Cardiac muscle cell (in vitro differentiated cells and primary cell): Measurements from ENCODE around the gene NOSIP. TPM values are rescaled to one million over a fixed set of nuclear protein-coding genes. Genes with fewer than 3 reads are reported as not detected.
A peak's percentile ranks its signal among the peaks of the same experiment; 100 is the strongest.

ENCODE experiments used
- DNase-seq, 2 donors: peaks; one replicate each; pipeline versions ENCODE4 v3.0.0 to v3.0.0-alpha.2; 2010 to 2017; ENCODE audit warnings: low read depth in 1 of 2, low spot score in 1 of 2
- H3K27ac ChIP-seq: fragments of 200-600 bp; sonication (generic); 2 replicates; pipeline ENCODE4 v1.5.1; 2016
- H3K27me3 ChIP-seq: fragments of 200-600 bp; sonication (generic); 2 replicates; pipeline ENCODE4 v1.6.0; 2016; ENCODE audit warnings: control low read depth
- H3K36me3 ChIP-seq: fragments of 200-600 bp; sonication (generic); 2 replicates; pipeline ENCODE4 v1.5.1; 2016; ENCODE audit warnings: control low read depth
- H3K4me1 ChIP-seq: fragments of 200-600 bp; sonication (generic); 2 replicates; pipeline ENCODE4 v1.8.1; 2017; ENCODE audit warnings: low read depth, mild to moderate bottlenecking, mixed run types
- H3K4me3 ChIP-seq: fragments of 200-600 bp; sonication (generic); 2 replicates; pipeline ENCODE4 v1.5.1; 2016; ENCODE audit warnings: mild to moderate bottlenecking
- H3K9me3 ChIP-seq: fragments of 200-600 bp; sonication (generic); 2 replicates; pipeline ENCODE4 v1.5.1; 2017; ENCODE audit warnings: low read depth, mild to moderate bottlenecking, control low read depth
- polyA plus RNA-seq: library from polyadenylated mRNA; unstranded; fragments of >200 nt; fragmentation: Nextera tagmentation; extraction: Ambion mirVana; gene quantifications from 2 replicates; pipeline ENCODE4 v1.2.1, GENCODE V29; 2016
- total RNA-seq: library from RNA; depleted of rRNA; stranded (reverse); fragments of >200 nt; gene quantifications from 2 replicates; pipeline ENCODE4 v1.2.3, GENCODE V29; 2016
- TF ChIP-seq, protein P1 (sequence below): IDR thresholded peaks from 2 replicates; pipeline ENCODE4 v1.5.1; 2012; ENCODE audit warnings: low read depth, mild to moderate bottlenecking, low read length

Gene NOSIP
- total and polyA plus RNA-seq, 2 experiments from 2014 or later = 120 to 193 TPM

DNA sequence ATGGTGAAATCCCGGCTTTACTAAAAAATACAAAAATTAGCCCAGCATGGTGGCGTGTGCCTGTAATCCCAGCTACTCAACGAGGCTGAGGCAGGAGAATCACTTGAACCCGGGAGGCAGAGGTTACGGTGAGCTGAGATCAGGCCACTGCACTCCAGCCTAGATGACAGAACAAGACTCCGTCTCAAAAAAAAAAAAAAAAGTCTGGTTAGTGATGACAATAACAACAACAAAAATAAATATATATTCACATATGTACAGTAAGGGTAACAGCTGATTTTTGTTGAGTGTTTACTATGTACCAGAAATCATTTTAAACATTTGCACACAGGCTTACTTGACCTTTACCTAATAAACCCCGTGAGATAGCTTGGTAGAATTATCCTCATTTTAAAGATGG lies 36.6 kb upstream of the NOSIP start:
- Histone ChIP-seq H3K27me3 (no peaks in the 10 kb centered on the region), H3K4me3 (no peak overlapping the region), H3K36me3 (peaks cover 30% of the 10 kb centered on the region), H3K9me3 (no peaks in the 10 kb centered on the region), H3K27ac (no peak overlapping the region), H3K4me1 (no peaks in the 10 kb centered on the region)
- TF ChIP-seq, protein P1, sequence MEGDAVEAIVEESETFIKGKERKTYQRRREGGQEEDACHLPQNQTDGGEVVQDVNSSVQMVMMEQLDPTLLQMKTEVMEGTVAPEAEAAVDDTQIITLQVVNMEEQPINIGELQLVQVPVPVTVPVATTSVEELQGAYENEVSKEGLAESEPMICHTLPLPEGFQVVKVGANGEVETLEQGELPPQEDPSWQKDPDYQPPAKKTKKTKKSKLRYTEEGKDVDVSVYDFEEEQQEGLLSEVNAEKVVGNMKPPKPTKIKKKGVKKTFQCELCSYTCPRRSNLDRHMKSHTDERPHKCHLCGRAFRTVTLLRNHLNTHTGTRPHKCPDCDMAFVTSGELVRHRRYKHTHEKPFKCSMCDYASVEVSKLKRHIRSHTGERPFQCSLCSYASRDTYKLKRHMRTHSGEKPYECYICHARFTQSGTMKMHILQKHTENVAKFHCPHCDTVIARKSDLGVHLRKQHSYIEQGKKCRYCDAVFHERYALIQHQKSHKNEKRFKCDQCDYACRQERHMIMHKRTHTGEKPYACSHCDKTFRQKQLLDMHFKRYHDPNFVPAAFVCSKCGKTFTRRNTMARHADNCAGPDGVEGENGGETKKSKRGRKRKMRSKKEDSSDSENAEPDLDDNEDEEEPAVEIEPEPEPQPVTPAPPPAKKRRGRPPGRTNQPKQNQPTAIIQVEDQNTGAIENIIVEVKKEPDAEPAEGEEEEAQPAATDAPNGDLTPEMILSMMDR = no peak
- DNase-seq = no peak

DNA sequence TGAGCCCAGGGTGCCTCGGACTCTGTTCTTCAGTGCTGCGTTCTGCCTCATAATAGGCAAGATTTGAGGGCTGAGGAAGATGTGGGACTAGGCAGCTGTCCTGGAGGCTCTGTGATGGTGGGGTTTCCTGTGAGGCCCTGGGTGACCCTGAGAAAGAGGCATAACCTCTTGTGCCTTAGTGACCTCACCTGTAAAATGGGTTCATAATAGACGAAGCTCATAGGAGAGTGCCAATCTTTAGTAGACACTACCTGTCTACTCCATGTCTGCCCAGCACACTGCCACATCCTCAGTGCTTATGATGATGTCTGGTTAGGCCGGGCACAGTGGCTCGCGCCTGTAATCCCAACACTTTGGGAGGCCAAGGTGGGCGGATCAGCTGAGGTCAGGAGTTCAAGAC lies 36.2 kb upstream of the NOSIP start:
- no peak overlapping the region for H3K27ac ChIP-seq
- DNase-seq = no peak
- no peaks in the 10 kb centered on the region for H3K27me3 ChIP-seq
- H3K4me3 ChIP-seq = no peak overlapping the region
- TF ChIP-seq, protein P1 = no peak
- H3K9me3 ChIP-seq = no peaks in the 10 kb centered on the region
- H3K4me1 ChIP-seq = no peaks in the 10 kb centered on the region
- peaks cover 30% of the 10 kb centered on the region for H3K36me3 ChIP-seq

- DNase-seq = no peak
- Histone ChIP-seq H3K27ac (no peak overlapping the region), H3K9me3 (no peaks in the 10 kb centered on the region), H3K4me1 (no peaks in the 10 kb centered on the region), H3K36me3 (peaks cover 27% of the 10 kb centered on the region), H3K27me3 (no peaks in the 10 kb centered on the region), H3K4me3 (no peak overlapping the region)
- TF ChIP-seq, protein P1 = no peak
Measured at GRCh38 chr19:49615861-49616260, 35.5 kb upstream of the NOSIP start.

DNA sequence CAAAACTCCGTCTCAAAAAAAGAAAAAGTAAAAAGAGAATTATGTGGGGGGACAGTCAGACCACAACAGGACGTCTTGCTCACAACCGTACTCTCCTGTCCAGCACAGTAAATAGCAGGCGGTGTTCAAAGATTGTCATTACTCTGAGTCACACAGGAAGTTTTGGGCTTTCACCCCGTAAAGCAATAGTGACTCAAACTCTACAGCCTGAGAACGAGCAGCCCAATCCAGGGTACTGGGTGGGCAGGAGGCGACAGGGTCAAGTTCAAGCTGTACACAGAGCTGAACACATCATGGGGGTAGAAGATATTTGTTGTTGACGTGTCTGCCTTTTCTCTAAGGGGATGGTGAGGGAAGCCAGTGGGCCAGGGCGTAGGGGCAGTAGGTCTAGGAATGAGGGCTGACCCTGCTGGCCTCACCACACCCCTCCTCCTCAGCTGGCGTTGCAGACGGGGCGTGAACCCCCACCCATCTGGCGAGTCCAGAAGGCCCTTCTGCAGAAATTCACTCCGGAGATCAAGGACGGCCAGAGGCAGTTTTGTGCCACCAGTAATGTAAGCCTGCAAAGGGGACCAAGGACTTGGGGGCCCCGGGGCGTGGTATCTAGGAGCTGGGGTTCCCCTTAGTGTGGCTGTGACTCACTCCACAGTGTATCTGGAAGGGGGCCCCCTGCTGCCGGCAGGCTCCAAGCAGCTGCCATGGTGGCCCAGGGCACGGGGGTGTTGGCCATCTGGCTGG lies 33.9 kb upstream of the NOSIP start:
- Histone ChIP-seq H3K27ac (no peak overlapping the region), H3K4me3 (no peak overlapping the region), H3K9me3 (no peaks in the 10 kb centered on the region), H3K4me1 (no peaks in the 10 kb centered on the region), H3K36me3 (peaks cover 22% of the 10 kb centered on the region), H3K27me3 (no peaks in the 10 kb centered on the region)
- TF ChIP-seq, protein P1 = peak; percentile 20
- DNase-seq = peak in 1 of 2 donors; percentile 68

DNA sequence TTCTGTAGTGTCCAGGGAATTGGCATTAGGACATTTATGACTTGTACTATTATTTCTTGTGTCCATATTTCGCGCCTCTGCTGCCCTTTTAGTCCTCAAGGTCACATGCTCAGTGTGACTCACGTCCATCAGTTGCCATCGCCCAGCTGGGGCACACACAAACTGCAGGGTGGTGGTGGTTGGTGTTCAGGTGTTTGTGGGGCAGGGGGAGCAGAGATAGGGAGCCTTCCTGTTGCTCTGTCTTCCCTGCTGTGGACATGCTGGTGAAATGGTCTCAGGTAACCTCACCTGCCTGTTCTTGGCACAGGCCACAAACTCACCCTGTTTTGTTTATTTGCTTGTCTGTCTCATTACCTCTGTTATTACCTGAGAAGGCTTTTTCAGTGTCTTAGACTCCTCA lies 33.0 kb upstream of the NOSIP start:
- no peaks in the 10 kb centered on the region for H3K27me3 ChIP-seq
- H3K4me3 ChIP-seq = no peak overlapping the region
- DNase-seq = no peak
- H3K27ac ChIP-seq = no peak overlapping the region
- no peaks in the 10 kb centered on the region for H3K9me3 ChIP-seq
- no peaks in the 10 kb centered on the region for H3K4me1 ChIP-seq
- TF ChIP-seq, protein P1 = no peak
- peaks cover 22% of the 10 kb centered on the region for H3K36me3 ChIP-seq
